Calu3 (cell line): ENCODE data around the gene UBE2C. TPM values are rescaled to one million over a fixed set of nuclear protein-coding genes. Genes with fewer than 3 reads are reported as not detected.

ENCODE experiments used
- BruUV-seq: library from RNA; stranded (reverse); fragments of 400-500 nt; replicated peaks from 2 replicates; lab custom pipeline; 2021; lab: Mats Ljungman, UMichigan
- CTCF ChIA-PET: fragments of 300-600 bp; sonication (Branson Sonifier 250); formaldehyde crosslinking; loops from one replicate; lab custom pipeline; 2022; ENCODE audit warnings: antibody characterized with exemption; lab: Charles Lee
- DNase-seq: peaks from one replicate; pipeline ENCODE4 v3.0.0; 2022
- H3K27ac Mint-ChIP-seq: one replicate; pipeline ENCODE4 v1.8.0; 2022; ENCODE audit warnings: mixed read lengths; ENCODE audit not compliant: unreplicated experiment
- H3K27me3 Mint-ChIP-seq: one replicate; pipeline ENCODE4 v1.8.0; 2022; ENCODE audit warnings: mixed read lengths; ENCODE audit not compliant: unreplicated experiment
- H3K36me3 Mint-ChIP-seq: one replicate; pipeline ENCODE4 v1.8.0; 2022; ENCODE audit warnings: mild to moderate bottlenecking, moderate library complexity, mixed read lengths; ENCODE audit not compliant: insufficient read depth, unreplicated experiment
- H3K4me1 Mint-ChIP-seq: one replicate; pipeline ENCODE4 v1.8.0; 2022; ENCODE audit warnings: mild to moderate bottlenecking, low read depth, mixed read lengths; ENCODE audit not compliant: unreplicated experiment
- H3K4me3 Mint-ChIP-seq: one replicate; pipeline ENCODE4 v1.8.0; 2022; ENCODE audit warnings: mild to moderate bottlenecking, low read depth, moderate library complexity, mixed read lengths; ENCODE audit not compliant: unreplicated experiment
- H3K9me3 Mint-ChIP-seq: one replicate; pipeline ENCODE4 v1.8.0; 2022; ENCODE audit warnings: low read depth, mixed read lengths; ENCODE audit not compliant: unreplicated experiment
- CTCF ChIP-seq: fragments of 200-600 bp; IDR thresholded peaks from one replicate; pipeline ENCODE4 v1.8.0; 2022; ENCODE audit warnings: antibody characterized with exemption; ENCODE audit not compliant: unreplicated experiment
- intact Hi-C: fragments of 100-400 bp; cut with micrococcal nuclease; formaldehyde crosslinking; loops from one replicate; pipeline ENCODE4 v1.10.0; 2022; ENCODE audit not compliant: unreplicated experiment
- total RNA-seq: library from RNA; stranded (reverse); gene quantifications from 2 replicates; pipeline ENCODE4 v1.2.3, GENCODE V29; 2022

UBE2C gene
- total RNA-seq, 1 experiment from 2014 or later: 210 TPM

- H3K27me3 Mint-ChIP-seq: no peaks in the 10 kb centered on the region
These were observed 51.4 kb downstream of the UBE2C start for GRCh38 chr20:45863543-45864470.

GRCh38 chr20:45866454-45866853 lies 54.0 kb downstream of the UBE2C start:
- CTCF ChIA-PET: interaction anchor here (0.7 to 0.9 kb wide), 2 partner anchors 24 to 39 kb away, joined by 3 read pairs; no protein-coding TSS in a partner anchor
- DNase-seq: no peak
- peaks cover 11% of the 10 kb centered on the region for H3K4me1 Mint-ChIP-seq
- H3K4me3 Mint-ChIP-seq: no peak overlapping the region
- intact Hi-C loops: no loop called here
- H3K36me3 Mint-ChIP-seq: no peaks in the 10 kb centered on the region
- H3K9me3 Mint-ChIP-seq: no peaks in the 10 kb centered on the region
- no peak overlapping the region for H3K27ac Mint-ChIP-seq
- TF ChIP-seq CTCF: no peak
- BruUV-seq: no TSS peak
- H3K27me3 Mint-ChIP-seq: no peaks in the 10 kb centered on the region

More at GRCh38 chr20:45863543-45864470, 51.4 kb downstream of the UBE2C start:
- H3K9me3 Mint-ChIP-seq: peaks cover 3% of the 10 kb centered on the region
- intact Hi-C loops: no loop called here
- no peaks in the 10 kb centered on the region for H3K36me3 Mint-ChIP-seq
- CTCF ChIA-PET: interaction anchor here (1.3 kb wide), 1 partner anchor 8 kb away, joined by 3 read pairs; no protein-coding TSS in a partner anchor
- no TSS peak for BruUV-seq
- H3K4me3 Mint-ChIP-seq: no peak overlapping the region
- H3K4me1 Mint-ChIP-seq: peaks cover 36% of the 10 kb centered on the region
- no peak for TF ChIP-seq CTCF
- no peak for DNase-seq
- no peak overlapping the region for H3K27ac Mint-ChIP-seq

Other genes with a start within 250 kb of the UBE2C start
- gene WFDC8, start 233.4 kb upstream of the UBE2C start, total RNA-seq: not detected in 2 replicates
- not detected in 2 replicates for gene WFDC10A, start 182.9 kb upstream of the UBE2C start, total RNA-seq
- not detected in 2 replicates for gene WFDC9, start 181.4 kb upstream of the UBE2C start, total RNA-seq
- not detected in 2 replicates for gene WFDC11, start 142.4 kb upstream of the UBE2C start, total RNA-seq
- gene WFDC13, start 110.6 kb upstream of the UBE2C start, total RNA-seq: not detected in 2 replicates
- gene WFDC10B, start 107.6 kb upstream of the UBE2C start, total RNA-seq: not detected in 2 replicates
- not detected in 2 replicates for gene SPINT4, start 90.3 kb upstream of the UBE2C start, total RNA-seq
- 0.71 and 1.0 TPM in 2 replicates for gene WFDC3, start 20.8 kb upstream of the UBE2C start, total RNA-seq
- gene DNTTIP1, start 20.7 kb upstream of the UBE2C start, total RNA-seq: 51.2 and 55.2 TPM in 2 replicates
- gene TNNC2, start 14.7 kb downstream of the UBE2C start, total RNA-seq: not detected in 2 replicates
- 7.6 and 8.7 TPM in 2 replicates for gene SNX21, start 21.2 kb downstream of the UBE2C start, total RNA-seq
- gene ACOT8, start 44.7 kb downstream of the UBE2C start, total RNA-seq: 37.9 and 39.9 TPM in 2 replicates
- gene ZSWIM3, start 45.0 kb downstream of the UBE2C start, total RNA-seq: 5.2 and 6.1 TPM in 2 replicates
- 20.2 and 20.5 TPM in 2 replicates for gene ZSWIM1, start 68.6 kb downstream of the UBE2C start, total RNA-seq
- gene SPATA25, start 75.0 kb downstream of the UBE2C start, total RNA-seq: 3.8 and 5.8 TPM in 2 replicates
- 6.8 and 8.3 TPM in 2 replicates for gene NEURL2, start 78.6 kb downstream of the UBE2C start, total RNA-seq
- gene CTSA, start 78.7 kb downstream of the UBE2C start, total RNA-seq: 164 and 201 TPM in 2 replicates
- gene PLTP, start 99.5 kb downstream of the UBE2C start, total RNA-seq: 1.4 and 1.6 TPM in 2 replicates
- 38.1 and 39.8 TPM in 2 replicates for gene PCIF1, start 122.0 kb downstream of the UBE2C start, total RNA-seq
- 26.4 and 31.9 TPM in 2 replicates for gene ZNF335, start 159.6 kb downstream of the UBE2C start, total RNA-seq
- not detected in 2 replicates for gene MMP9, start 196.3 kb downstream of the UBE2C start, total RNA-seq
- gene SLC12A5, start 216.6 kb downstream of the UBE2C start, total RNA-seq: 2.1 and 2.2 TPM in 2 replicates